GM06990 (cell line): ENCODE measurements around the gene EPX.

Experiments
- DNase-seq: peaks from one replicate; pipeline ENCODE4 v3.0.0-alpha.2; 2011; ENCODE audit not compliant: insufficient read length; ENCODE audit errors: extremely low read depth
- H3K27me3 ChIP-seq: replicated peaks from 2 replicates; pipeline ENCODE4 v1.6.0; 2011; ENCODE audit warnings: low read length; ENCODE audit not compliant: control insufficient read depth, insufficient read depth
- H3K36me3 ChIP-seq: 2 replicates; pipeline ENCODE4 v1.5.1; 2011; ENCODE audit warnings: low read length; ENCODE audit not compliant: control insufficient read depth, insufficient read depth
- H3K4me3 ChIP-seq: replicated peaks from 2 replicates; pipeline ENCODE4 v1.5.1; 2011; ENCODE audit warnings: low read depth, mild to moderate bottlenecking, control low read depth, low read length
- TF ChIP-seq, protein P1 (sequence below): IDR thresholded peaks from 2 replicates; pipeline ENCODE4 v1.5.1; 2011; ENCODE audit warnings: low read length, control low read depth, mild to moderate bottlenecking, inconsistent platforms; ENCODE audit not compliant: insufficient read depth, poor library complexity, severe bottlenecking

Gene EPX

DNA sequence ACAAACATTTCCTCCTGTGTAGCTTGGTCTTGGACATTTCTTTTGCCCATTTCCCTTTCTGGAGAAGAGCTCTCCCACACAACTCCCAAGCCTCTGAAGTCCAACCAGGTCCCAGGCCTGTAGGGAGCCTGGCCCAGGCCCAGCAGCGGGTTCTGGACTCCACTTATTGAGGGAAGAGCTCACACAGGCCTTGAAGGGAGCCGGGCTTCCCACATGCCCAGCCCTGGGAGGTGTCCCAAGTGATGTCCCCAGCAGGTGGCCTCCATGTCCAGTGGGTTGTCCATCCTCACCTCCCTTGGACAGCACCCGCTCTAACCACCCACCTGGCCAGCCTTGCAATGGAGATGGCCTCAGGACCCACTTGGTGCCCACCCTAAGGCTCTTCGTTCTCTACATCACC lies 5.9 kb upstream of the EPX start:
- Histone ChIP-seq H3K36me3 (no peaks in the 10 kb centered on the region), H3K4me3 (no peak overlapping the region), H3K27me3 (no peaks in the 10 kb centered on the region; the same call in 1 of the 2 replicates)
- DNase-seq = no peak
- TF ChIP-seq, protein P1, sequence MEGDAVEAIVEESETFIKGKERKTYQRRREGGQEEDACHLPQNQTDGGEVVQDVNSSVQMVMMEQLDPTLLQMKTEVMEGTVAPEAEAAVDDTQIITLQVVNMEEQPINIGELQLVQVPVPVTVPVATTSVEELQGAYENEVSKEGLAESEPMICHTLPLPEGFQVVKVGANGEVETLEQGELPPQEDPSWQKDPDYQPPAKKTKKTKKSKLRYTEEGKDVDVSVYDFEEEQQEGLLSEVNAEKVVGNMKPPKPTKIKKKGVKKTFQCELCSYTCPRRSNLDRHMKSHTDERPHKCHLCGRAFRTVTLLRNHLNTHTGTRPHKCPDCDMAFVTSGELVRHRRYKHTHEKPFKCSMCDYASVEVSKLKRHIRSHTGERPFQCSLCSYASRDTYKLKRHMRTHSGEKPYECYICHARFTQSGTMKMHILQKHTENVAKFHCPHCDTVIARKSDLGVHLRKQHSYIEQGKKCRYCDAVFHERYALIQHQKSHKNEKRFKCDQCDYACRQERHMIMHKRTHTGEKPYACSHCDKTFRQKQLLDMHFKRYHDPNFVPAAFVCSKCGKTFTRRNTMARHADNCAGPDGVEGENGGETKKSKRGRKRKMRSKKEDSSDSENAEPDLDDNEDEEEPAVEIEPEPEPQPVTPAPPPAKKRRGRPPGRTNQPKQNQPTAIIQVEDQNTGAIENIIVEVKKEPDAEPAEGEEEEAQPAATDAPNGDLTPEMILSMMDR = no peak

DNA sequence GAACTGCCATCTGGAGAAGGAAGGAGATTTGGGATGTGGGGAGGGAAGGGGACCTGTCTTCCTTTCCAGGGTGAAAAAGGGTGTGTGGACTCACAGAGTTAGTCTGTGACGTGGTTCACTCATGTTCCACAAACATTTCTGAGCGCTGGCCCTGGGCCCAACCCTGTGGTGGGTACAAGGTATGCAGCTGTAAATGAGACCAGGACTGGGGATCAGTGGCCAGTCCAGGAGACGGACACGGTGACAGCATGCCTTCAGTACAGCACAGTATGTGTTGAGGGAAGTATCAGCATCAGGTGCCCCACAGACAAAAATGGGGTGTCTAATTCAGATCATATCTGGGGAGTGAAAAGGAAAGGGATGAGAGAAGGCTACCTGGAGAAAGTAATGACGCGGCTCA lies 5.5 kb upstream of the EPX start:
- H3K4me3 ChIP-seq = no peak overlapping the region
- no peaks in the 10 kb centered on the region for H3K36me3 ChIP-seq
- no peak for DNase-seq
- TF ChIP-seq, protein P1 = no peak
- no peaks in the 10 kb centered on the region; the same call in 1 of the 2 replicates for H3K27me3 ChIP-seq

DNA sequence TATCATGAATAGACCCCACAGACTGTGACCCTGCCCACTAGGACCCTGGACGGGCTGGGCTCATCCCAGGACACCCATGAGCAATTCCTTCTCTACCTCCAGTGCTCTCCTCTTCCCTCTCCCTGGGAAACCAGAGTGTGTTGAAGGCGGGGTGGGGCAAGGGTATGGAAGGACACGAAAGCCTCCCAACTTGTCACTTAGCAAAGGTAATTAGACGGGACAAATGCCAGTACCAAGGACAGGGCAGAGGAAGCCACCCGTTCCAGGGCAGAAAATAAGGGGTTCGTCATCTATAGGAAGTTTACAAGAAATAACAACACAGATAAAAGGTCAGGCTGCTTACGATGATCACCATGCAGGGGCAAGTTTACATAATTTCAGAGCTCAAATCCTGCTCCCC lies 4.9 kb upstream of the EPX start:
- H3K27me3 ChIP-seq = no peaks in the 10 kb centered on the region; the same call in 1 of the 2 replicates
- TF ChIP-seq, protein P1 = no peak
- no peak for DNase-seq

DNA sequence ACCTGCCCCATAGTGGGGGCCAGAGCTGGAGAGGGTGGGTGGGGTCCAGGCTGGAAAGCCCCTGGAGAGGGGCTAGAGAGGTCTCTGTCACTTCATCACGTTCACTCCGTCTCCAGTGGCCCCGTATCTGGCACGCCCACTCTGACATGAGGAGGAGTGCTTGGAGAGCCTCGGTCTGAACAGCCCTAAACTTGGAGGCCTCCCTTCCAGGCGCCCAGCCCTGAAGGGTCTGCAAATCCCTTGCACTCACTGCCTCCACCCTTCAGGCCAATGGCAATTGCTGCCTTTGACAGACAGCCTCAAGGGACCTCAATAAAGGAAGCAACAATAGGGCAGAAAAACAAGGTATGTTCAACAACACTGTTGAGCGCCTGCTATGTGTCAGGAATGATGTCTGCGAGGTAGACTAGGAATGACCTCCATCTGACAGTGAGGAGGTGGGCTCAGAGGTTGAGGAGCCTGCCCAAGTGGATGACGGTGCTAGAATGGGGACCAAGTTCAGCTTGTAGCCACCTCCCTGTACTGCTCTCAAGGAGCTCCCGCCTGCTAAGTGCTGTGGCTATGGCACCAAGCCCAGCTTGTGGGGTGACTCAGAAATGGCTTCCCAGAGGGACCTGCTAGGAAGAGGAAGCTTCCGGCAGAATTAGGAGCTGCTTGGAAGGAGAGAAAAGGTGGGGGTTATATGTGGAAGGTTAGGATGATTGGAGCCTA lies 2.9 kb upstream of the EPX start:
- DNase-seq = no peak
- H3K36me3 ChIP-seq = no peaks in the 10 kb centered on the region
- no peak overlapping the region for H3K4me3 ChIP-seq
- TF ChIP-seq, protein P1 = no peak
- H3K27me3 ChIP-seq = no peaks in the 10 kb centered on the region; the same call in 1 of the 2 replicates

More for the DNA sequence above, 4.9 kb upstream of the EPX start:
- H3K4me3 ChIP-seq = no peak overlapping the region
- no peaks in the 10 kb centered on the region for H3K36me3 ChIP-seq

DNA sequence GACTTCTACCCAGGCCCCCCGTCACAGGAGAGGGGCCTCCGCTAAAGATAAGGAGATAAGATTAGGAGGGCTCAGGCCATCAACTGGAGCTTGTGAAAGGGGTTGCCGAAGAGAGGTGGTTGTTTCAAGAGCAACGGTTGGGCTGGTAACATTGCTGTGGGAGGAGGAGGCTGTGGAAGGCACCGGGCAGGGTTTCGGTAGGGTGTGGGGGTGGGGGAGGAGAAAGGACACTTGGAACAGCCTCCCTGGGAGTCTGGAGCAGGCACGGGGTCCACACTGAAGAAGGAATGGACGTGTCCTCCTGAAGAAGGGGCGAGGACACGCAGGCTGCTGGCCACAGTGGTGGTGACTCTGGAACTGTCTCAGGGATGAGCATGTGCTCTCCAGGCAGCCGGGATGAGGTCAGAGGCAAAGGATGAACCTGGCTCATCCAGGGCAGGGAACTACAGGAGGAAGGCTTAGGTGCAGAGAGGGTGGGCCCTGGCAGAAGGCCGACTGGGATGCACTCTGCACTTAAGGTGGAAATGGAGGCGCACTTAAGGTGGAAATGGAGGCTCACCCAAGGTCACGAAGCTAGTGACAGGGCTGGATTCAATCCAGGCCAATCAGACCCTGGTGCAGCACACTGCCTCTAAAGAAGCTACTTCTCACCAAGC lies 1.2 kb upstream of the EPX start:
- TF ChIP-seq, protein P1 = no peak
- DNase-seq = no peak
- no peak overlapping the region for H3K4me3 ChIP-seq
- H3K36me3 ChIP-seq = no peaks in the 10 kb centered on the region
- H3K27me3 ChIP-seq = no peaks in the 10 kb centered on the region; the same call in 1 of the 2 replicates
